ENCODE results near the gene GPR158. TPM values are rescaled to one million over a fixed set of nuclear protein-coding genes. Genes with fewer than 3 reads are reported as not detected.

The GPR158 gene
- total RNA-seq, 2 experiments from 2014 or later, result not detected

DNA sequence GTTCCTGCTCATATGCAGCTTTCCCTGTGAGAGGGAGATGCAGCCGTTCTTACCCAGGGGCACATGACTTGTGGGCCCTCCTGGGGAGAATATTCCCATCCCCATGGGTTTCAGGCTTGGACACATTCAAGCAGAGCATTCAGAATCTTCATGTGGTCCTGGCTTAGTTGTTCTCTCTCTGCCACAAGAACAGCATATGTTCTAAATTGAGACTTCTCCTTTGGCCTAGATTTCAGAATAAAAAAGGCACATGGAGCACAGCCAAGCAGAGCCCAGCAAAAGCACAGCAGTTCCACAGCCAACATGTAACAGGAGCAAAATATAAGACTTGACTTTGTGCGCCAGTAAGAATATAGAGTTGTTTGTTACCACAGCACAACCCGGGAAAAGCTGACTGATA, 452.8 kb downstream of the GPR158 start:
- TF ChIP-seq EZH2phosphoT487 (IDR thresholded peaks at IDR 0.05; ENCODE audit: borderline replicate concordance, low read depth, low read length), result no peak
- TF ChIP-seq, protein P1, sequence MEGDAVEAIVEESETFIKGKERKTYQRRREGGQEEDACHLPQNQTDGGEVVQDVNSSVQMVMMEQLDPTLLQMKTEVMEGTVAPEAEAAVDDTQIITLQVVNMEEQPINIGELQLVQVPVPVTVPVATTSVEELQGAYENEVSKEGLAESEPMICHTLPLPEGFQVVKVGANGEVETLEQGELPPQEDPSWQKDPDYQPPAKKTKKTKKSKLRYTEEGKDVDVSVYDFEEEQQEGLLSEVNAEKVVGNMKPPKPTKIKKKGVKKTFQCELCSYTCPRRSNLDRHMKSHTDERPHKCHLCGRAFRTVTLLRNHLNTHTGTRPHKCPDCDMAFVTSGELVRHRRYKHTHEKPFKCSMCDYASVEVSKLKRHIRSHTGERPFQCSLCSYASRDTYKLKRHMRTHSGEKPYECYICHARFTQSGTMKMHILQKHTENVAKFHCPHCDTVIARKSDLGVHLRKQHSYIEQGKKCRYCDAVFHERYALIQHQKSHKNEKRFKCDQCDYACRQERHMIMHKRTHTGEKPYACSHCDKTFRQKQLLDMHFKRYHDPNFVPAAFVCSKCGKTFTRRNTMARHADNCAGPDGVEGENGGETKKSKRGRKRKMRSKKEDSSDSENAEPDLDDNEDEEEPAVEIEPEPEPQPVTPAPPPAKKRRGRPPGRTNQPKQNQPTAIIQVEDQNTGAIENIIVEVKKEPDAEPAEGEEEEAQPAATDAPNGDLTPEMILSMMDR (conservative IDR thresholded peaks at IDR 0.05; ENCODE audit: low read length), result no peak
- no peak for DNase-seq (ENCODE audit: low spot score)
- intact Hi-C loops (cut with micrococcal nuclease; ENCODE audit: unreplicated experiment), result no loop called here
- Histone ChIP-seq H2AFZ (ENCODE audit: low read length) (no peak overlapping the region), H3K9me3 (ENCODE audit: low read length) (no peaks in the 10 kb centered on the region), H3K79me2 (ENCODE audit: insufficient read depth, low read depth, low read length) (no peaks in the 10 kb centered on the region), H4K20me1 (ENCODE audit: insufficient read depth, low read length) (no peaks in the 10 kb centered on the region), H3K4me1 (ENCODE audit: insufficient read depth, low read length, poor library complexity, severe bottlenecking) (no peaks in the 10 kb centered on the region), H3K9me2 (ENCODE audit: insufficient read depth, low read length) (no peaks in the 10 kb centered on the region), H3K4me3 (ENCODE audit: low read depth, low read length, poor library complexity, severe bottlenecking) (no peak overlapping the region), H3K36me3 (ENCODE audit: insufficient read depth, low read length) (no peaks in the 10 kb centered on the region), H3K4me2 (ENCODE audit: low read length) (no peak overlapping the region), H3K27ac (ENCODE audit: low read depth, low read length, poor library complexity, severe bottlenecking) (no peak overlapping the region)
- ChIA-PET CTCF (ENCODE audit: unreplicated experiment) (no interaction called here), POLR2A (no interaction called here)
- BruUV-seq (replicated peaks), result no TSS peak

DNA sequence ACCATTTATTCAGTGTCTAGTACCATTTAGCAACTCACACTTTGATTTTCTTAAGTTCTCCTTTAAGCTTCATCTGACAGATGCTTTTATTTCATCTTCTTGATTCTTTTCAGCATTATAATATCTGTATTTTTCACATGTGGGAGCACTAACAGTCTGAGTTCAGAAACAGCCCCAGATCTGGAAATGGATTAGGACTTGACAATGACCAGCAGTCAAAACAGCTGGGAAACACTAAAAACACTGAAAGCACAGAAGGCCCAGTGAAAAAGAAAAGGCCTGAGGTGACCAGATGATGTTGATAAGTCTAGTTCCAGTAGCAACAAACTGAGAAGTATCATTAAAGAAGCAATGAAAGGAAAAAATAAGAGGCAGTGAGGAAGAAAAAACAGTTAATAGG, 454.5 kb downstream of the GPR158 start:
- no peak overlapping the region for H3K27ac ChIP-seq (ENCODE audit: low read depth, low read length, poor library complexity, severe bottlenecking)
- ChIA-PET POLR2A (no interaction called here), CTCF (ENCODE audit: unreplicated experiment) (no interaction called here)
- no peaks in the 10 kb centered on the region for H3K36me3 ChIP-seq (ENCODE audit: insufficient read depth, low read length)
- no peak for DNase-seq (ENCODE audit: low spot score)
- H2AFZ ChIP-seq (ENCODE audit: low read length), result no peak overlapping the region
- no peaks in the 10 kb centered on the region for H3K9me3 ChIP-seq (ENCODE audit: low read length)
- BruUV-seq (replicated peaks), result no TSS peak
- no peaks in the 10 kb centered on the region for H3K9me2 ChIP-seq (ENCODE audit: insufficient read depth, low read length)
- intact Hi-C loops (cut with micrococcal nuclease; ENCODE audit: unreplicated experiment), result no loop called here
- H3K4me2 ChIP-seq (ENCODE audit: low read length), result no peak overlapping the region
- H3K79me2 ChIP-seq (ENCODE audit: insufficient read depth, low read depth, low read length), result no peaks in the 10 kb centered on the region
- H3K4me1 ChIP-seq (ENCODE audit: insufficient read depth, low read length, poor library complexity, severe bottlenecking), result no peaks in the 10 kb centered on the region
- no peak overlapping the region for H3K4me3 ChIP-seq (ENCODE audit: low read depth, low read length, poor library complexity, severe bottlenecking)
- no peak for TF ChIP-seq EZH2phosphoT487 (IDR thresholded peaks at IDR 0.05; ENCODE audit: borderline replicate concordance, low read depth, low read length)
- no peaks in the 10 kb centered on the region for H4K20me1 ChIP-seq (ENCODE audit: insufficient read depth, low read length)

DNA sequence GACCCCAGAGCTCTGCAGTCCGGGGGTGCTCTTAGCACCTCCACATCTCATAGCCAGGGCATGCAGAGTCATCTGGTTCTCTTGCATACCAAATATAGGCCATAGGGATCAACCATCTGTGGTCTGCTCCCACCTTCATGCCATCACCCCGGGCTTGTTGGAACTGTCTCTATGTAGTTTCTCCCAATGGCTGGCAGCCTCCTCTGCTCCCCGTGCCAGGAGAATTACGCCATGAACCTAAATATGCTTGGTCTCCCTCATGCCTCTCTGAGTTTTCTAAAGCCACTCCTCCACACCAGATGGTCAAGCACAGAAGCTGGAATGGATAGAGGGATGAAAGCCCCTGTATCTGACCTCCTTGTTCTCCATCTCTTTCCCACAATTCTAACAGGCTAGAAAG, 456.7 kb downstream of the GPR158 start:
- POLR2A ChIA-PET, result no interaction called here
- H2AFZ ChIP-seq (ENCODE audit: low read length), result no peak overlapping the region

More for the DNA sequence above, 456.7 kb downstream of the GPR158 start:
- Histone ChIP-seq H3K4me3 (ENCODE audit: low read depth, low read length, poor library complexity, severe bottlenecking) (no peak overlapping the region), H3K27ac (ENCODE audit: low read depth, low read length, poor library complexity, severe bottlenecking) (no peak overlapping the region), H4K20me1 (ENCODE audit: insufficient read depth, low read length) (no peaks in the 10 kb centered on the region), H3K9me2 (ENCODE audit: insufficient read depth, low read length) (no peaks in the 10 kb centered on the region), H3K36me3 (ENCODE audit: insufficient read depth, low read length) (no peaks in the 10 kb centered on the region), H3K9me3 (ENCODE audit: low read length) (no peaks in the 10 kb centered on the region), H3K79me2 (ENCODE audit: insufficient read depth, low read depth, low read length) (no peaks in the 10 kb centered on the region), H3K4me2 (ENCODE audit: low read length) (no peak overlapping the region), H3K4me1 (ENCODE audit: insufficient read depth, low read length, poor library complexity, severe bottlenecking) (no peaks in the 10 kb centered on the region)
- BruUV-seq (replicated peaks), result no TSS peak
- TF ChIP-seq, protein P1 (conservative IDR thresholded peaks at IDR 0.05; ENCODE audit: low read length), result no peak
- no peak for TF ChIP-seq EZH2phosphoT487 (IDR thresholded peaks at IDR 0.05; ENCODE audit: borderline replicate concordance, low read depth, low read length)
- intact Hi-C loops (cut with micrococcal nuclease; ENCODE audit: unreplicated experiment), result no loop called here
- DNase-seq (ENCODE audit: low spot score), result no peak
- CTCF ChIA-PET (ENCODE audit: unreplicated experiment), result no interaction called here

Data from OCI-LY7 (cell line).